Mammary epithelial cell (primary cell): ENCODE data around the gene NPBWR2.

Experiments used
- EZH2 ChIP-seq: IDR thresholded peaks from 2 replicates; pipeline ENCODE4 v1.6.1; 2012; ENCODE audit warnings: low read length, inconsistent platforms, borderline replicate concordance
- TF ChIP-seq, protein P1 (sequence below), 2 donors: IDR thresholded peaks in 1 of 2; conservative IDR thresholded peaks in 1 of 2; 2 replicates each; pipeline ENCODE4 v1.5.1; 2011 to 2012; ENCODE audit warnings: inconsistent platforms in 2 of 2, low read length in 2 of 2, mild to moderate bottlenecking in 2 of 2, control low read depth in 1 of 2, low read depth in 1 of 2; ENCODE audit not compliant: insufficient read depth in 1 of 2; ENCODE audit errors: extremely low read depth in 1 of 2

DNA sequence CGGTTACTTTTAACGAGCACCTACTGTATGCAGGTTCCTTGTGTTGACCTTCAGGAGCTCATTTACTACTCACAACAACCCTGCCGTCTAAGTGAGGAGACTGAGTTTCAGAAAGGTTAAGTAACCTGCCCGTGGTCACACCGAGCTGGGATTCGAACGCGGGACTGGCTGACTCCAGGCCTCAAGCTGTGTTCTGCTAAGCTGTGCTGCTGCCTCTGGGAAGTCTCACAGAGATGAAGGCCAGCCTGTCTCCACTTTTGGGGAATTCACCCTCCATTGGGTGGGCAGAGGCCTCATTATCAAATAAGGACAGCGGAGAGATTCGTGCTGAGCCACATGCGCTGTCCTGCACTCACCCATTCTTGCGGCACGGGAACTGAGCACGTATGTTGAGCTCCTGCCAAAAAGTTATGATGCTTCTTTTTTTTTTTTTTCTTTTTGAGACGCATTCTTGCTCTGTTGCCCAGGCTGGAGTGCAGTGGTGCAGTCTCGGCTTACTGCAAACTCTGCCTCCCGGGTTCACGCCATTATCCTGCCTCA is 31.0 kb upstream of the NPBWR2 start:
- TF ChIP-seq, protein P1, sequence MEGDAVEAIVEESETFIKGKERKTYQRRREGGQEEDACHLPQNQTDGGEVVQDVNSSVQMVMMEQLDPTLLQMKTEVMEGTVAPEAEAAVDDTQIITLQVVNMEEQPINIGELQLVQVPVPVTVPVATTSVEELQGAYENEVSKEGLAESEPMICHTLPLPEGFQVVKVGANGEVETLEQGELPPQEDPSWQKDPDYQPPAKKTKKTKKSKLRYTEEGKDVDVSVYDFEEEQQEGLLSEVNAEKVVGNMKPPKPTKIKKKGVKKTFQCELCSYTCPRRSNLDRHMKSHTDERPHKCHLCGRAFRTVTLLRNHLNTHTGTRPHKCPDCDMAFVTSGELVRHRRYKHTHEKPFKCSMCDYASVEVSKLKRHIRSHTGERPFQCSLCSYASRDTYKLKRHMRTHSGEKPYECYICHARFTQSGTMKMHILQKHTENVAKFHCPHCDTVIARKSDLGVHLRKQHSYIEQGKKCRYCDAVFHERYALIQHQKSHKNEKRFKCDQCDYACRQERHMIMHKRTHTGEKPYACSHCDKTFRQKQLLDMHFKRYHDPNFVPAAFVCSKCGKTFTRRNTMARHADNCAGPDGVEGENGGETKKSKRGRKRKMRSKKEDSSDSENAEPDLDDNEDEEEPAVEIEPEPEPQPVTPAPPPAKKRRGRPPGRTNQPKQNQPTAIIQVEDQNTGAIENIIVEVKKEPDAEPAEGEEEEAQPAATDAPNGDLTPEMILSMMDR (conservative IDR thresholded peaks at IDR 0.05 in 1 of 2, IDR thresholded peaks at IDR 0.05 in 1 of 2; ENCODE audit: extremely low read depth in 1 of 2, insufficient read depth in 1 of 2, low read depth in 1 of 2, low read length in 2 of 2): no peak
- no peak for TF ChIP-seq EZH2
